ENCODE measurements around the gene RUFY1.

Gene RUFY1

GRCh38 chr5:179606071-179606909, 55.9 kb downstream of the RUFY1 start:
- no peak for DNase-seq

- DNase-seq, result no peak
Measured at GRCh38 chr5:179606910-179607159, 56.5 kb downstream of the RUFY1 start.

GRCh38 chr5:179607160-179607931, 57.0 kb downstream of the RUFY1 start:
- no peak for DNase-seq

GRCh38 chr5:179608131-179608581, 57.8 kb downstream of the RUFY1 start:
- DNase-seq, result no peak

- no peak for DNase-seq
Measured at GRCh38 chr5:179609834-179610108, 59.4 kb downstream of the RUFY1 start.

GRCh38 chr5:179610109-179610902, 60.0 kb downstream of the RUFY1 start:
- no peak for DNase-seq

GRCh38 chr5:179610903-179611265, 60.5 kb downstream of the RUFY1 start:
- no peak for DNase-seq

- no peak for DNase-seq
Measured at GRCh38 chr5:179612577-179613459, 62.5 kb downstream of the RUFY1 start.

- no peak for DNase-seq
Measured at GRCh38 chr5:179613460-179614071, 63.2 kb downstream of the RUFY1 start.

- DNase-seq, result no peak
Measured at GRCh38 chr5:179614745-179615144, 64.4 kb downstream of the RUFY1 start.

- DNase-seq, result no peak
Measured at GRCh38 chr5:179615203-179615602, 64.8 kb downstream of the RUFY1 start.

GRCh38 chr5:179616002-179616594, 65.7 kb downstream of the RUFY1 start:
- no peak for DNase-seq

- no peak for DNase-seq
Measured at GRCh38 chr5:179617930-179618329, 67.6 kb downstream of the RUFY1 start.

- DNase-seq, result no peak
Measured at GRCh38 chr5:179618923-179619554, 68.7 kb downstream of the RUFY1 start.

GRCh38 chr5:179619776-179620175, 69.4 kb downstream of the RUFY1 start:
- DNase-seq, result no peak

GRCh38 chr5:179620293-179620692, 69.9 kb downstream of the RUFY1 start:
- DNase-seq, result no peak

- DNase-seq, result no peak
Measured at GRCh38 chr5:179620703-179621350, 70.5 kb downstream of the RUFY1 start.

GRCh38 chr5:179621551-179622214, 71.3 kb downstream of the RUFY1 start:
- DNase-seq, result no peak

- DNase-seq, result peak; percentile 96
Measured at GRCh38 chr5:179623003-179623905, 72.9 kb downstream of the RUFY1 start, which contains the start of gene HNRNPH1. TSS of gene HNRNPH1 (minus strand) at chr5:179623671. CDS start at chr5:179623133, 538 bp downstream.

Data from stimulated activated CD4-positive, alpha-beta T cell treated with anti-CD3 and anti-CD28 coated beads, Interleukin-4, amount 100 ng/mL, for 1 hour (primary cell).